Measurements from ENCODE around the gene C19orf38. TPM values are rescaled to one million over a fixed set of nuclear protein-coding genes. Genes with fewer than 3 reads are reported as not detected.

Gene C19orf38
- total and polyA plus RNA-seq, 2 of the 4 experiments (the other 2 are of a cell fraction) = 0.18 to 0.19 TPM

DNA sequence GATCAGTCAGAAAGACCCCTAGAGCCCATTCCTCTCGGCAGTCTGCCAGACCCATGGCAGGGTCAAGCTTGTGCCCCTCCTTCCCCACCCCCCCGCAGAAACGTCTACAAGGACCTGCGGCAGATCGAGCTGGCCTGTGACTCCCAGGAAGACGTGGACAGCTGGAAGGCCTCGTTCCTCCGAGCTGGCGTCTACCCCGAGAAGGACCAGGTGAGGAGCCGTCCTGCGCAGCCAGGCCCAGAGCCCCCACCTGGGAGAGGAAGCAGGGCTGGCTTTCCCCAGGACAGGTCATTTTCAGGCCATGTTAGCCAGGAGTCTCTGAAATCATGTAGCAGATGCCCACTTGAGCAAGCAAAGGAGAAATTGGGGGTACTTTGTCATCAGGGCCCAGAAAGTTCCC, 24.5 kb upstream of the C19orf38 start:
- dilution Hi-C loops (cut with HindIII; ENCODE audit: low sequenced_read_pairs, unreplicated experiment) = no loop called here
- Histone ChIP-seq H3K9me1 (ENCODE audit: insufficient read depth, low read length) (peaks cover 10% of the 10 kb centered on the region; the same call in 1 of the 2 replicates), H3K79me1 (ENCODE audit: low read depth in 1 of 2, low read length in 2 of 2) (peaks cover 8 to 25% of the 10 kb centered on the region in 2 experiments; a peak in 3 of 4 replicates), H3K18ac (ENCODE audit: low read depth, low read length) (no peak overlapping the region), H3K36me3 (ENCODE audit: control insufficient read depth, insufficient read depth, low read length) (peaks cover 48% of the 10 kb centered on the region), H3K4ac (ENCODE audit: low read depth, low read length) (no peak overlapping the region), H2BK15ac (ENCODE audit: low read depth, low read length) (no peak overlapping the region), H3K9me3 (ENCODE audit: control insufficient read depth, insufficient read depth, low read length) (no peaks in the 10 kb centered on the region), H4K5ac (ENCODE audit: low read depth, low read length) (no peak overlapping the region), H2BK120ac (ENCODE audit: low read depth, low read length) (no peak overlapping the region), H3K23ac (ENCODE audit: low read depth, low read length) (no peak overlapping the region), H3K14ac (replicated peaks; ENCODE audit: low read depth, low read length) (no peak overlapping the region), H4K8ac (ENCODE audit: low read depth in 2 of 2, low read length in 2 of 2) (no peak overlapping the region), H3K4me3 (ENCODE audit: insufficient read depth, low read depth, low read length) (no peak overlapping the region), H3K27me3 (ENCODE audit: control insufficient read depth, insufficient read depth, low read length) (no peaks in the 10 kb centered on the region), H2AK9ac (replicated peaks; ENCODE audit: low read depth, low read length, poor library complexity) (no peak overlapping the region), H2BK20ac (ENCODE audit: low read depth, low read length) (no peak overlapping the region), H2AFZ (replicated peaks; ENCODE audit: low read length, poor library complexity) (no peak overlapping the region), H3K4me2 (ENCODE audit: low read depth, low read length) (no peak overlapping the region), H3K4me1 (ENCODE audit: control insufficient read depth, insufficient read depth, low read length) (peaks cover 2% of the 10 kb centered on the region), H3K56ac (ENCODE audit: extremely low read depth, insufficient read depth, low read length) (no peak overlapping the region), H4K91ac (ENCODE audit: insufficient read depth, low read depth, low read length) (no peak overlapping the region), H3K27ac (ENCODE audit: insufficient read depth, low read length) (no peak overlapping the region), H4K20me1 (ENCODE audit: insufficient read depth, low read length) (no peaks in the 10 kb centered on the region), H3K9ac (ENCODE audit: low read depth, low read length) (no peak overlapping the region), H2AK5ac (ENCODE audit: low read depth, low read length) (no peak overlapping the region), H2BK5ac (ENCODE audit: low read depth, low read length, poor library complexity, severe bottlenecking) (no peak overlapping the region)
- intact Hi-C loops (cut with micrococcal nuclease) = no loop called here
- CTCF ChIA-PET = no interaction called here
- 95% methylated on average over 5 of the region's 12 CpGs; no CpG with 5 or more reads in 1 of the 2 experiments for WGBS, 2 experiments (ENCODE audit: extremely low coverage in 2 of 2, insufficient read length in 1 of 2)
- TF ChIP-seq POLR2A (IDR thresholded peaks at IDR 0.05; ENCODE audit: low read depth, low read length) (no peak), CHD1 (IDR thresholded peaks at IDR 0.05; ENCODE audit: low read depth, low read length) (no peak), BHLHE40 (IDR thresholded peaks at IDR 0.05; ENCODE audit: low read depth, low read length) (no peak), ELK1 (IDR thresholded peaks at IDR 0.05; ENCODE audit: borderline replicate concordance, low read depth, low read length) (no peak)
- in situ Hi-C loops (cut with MboI; ENCODE audit: low sequenced_read_pairs) = no loop called here
- POLR2A ChIA-PET (ENCODE audit: unreplicated experiment) = no interaction called here
- no TSS peak for BruUV-seq (replicated peaks)
- DNase-seq (no peak), ATAC-seq (ENCODE audit: low read depth) (no peak)

Data from IMR-90 (cell line).